Vagina (tissue), 2 donors: ENCODE results near the gene SPOPL.

Source experiments
- POLR2A ChIP-seq, 2 donors: fragments of 450-650 bp; IDR thresholded peaks; one replicate each; pipeline ENCODE4 v1.6.1; 2017; ENCODE audit warnings: antibody characterized with exemption in 2 of 2, mild to moderate bottlenecking in 2 of 2, moderate library complexity in 2 of 2
- POLR2AphosphoS5 ChIP-seq, 2 donors: sonication (generic); formaldehyde crosslinking; IDR thresholded peaks; one replicate each; pipeline ENCODE4 v1.9.0; 2017; ENCODE audit warnings: antibody characterized with exemption in 2 of 2, mild to moderate bottlenecking in 2 of 2, low read depth in 1 of 2; ENCODE audit not compliant: insufficient read depth in 1 of 2
- TF ChIP-seq, protein P1 (sequence below), 3 experiments: fragments of 450-650 bp in 2 of 3; fragments of 200-600 bp in 1 of 3; sonication (generic) in 1 of 3; IDR thresholded peaks; one replicate each; pipeline ENCODE4 v1.5.1; 2017 to 2019; ENCODE audit warnings: antibody characterized with exemption in 3 of 3, mild to moderate bottlenecking in 2 of 3, moderate library complexity in 2 of 3

GRCh38 chr2:138621139-138621538, 119.6 kb downstream of the SPOPL start:
- TF ChIP-seq, protein P1, sequence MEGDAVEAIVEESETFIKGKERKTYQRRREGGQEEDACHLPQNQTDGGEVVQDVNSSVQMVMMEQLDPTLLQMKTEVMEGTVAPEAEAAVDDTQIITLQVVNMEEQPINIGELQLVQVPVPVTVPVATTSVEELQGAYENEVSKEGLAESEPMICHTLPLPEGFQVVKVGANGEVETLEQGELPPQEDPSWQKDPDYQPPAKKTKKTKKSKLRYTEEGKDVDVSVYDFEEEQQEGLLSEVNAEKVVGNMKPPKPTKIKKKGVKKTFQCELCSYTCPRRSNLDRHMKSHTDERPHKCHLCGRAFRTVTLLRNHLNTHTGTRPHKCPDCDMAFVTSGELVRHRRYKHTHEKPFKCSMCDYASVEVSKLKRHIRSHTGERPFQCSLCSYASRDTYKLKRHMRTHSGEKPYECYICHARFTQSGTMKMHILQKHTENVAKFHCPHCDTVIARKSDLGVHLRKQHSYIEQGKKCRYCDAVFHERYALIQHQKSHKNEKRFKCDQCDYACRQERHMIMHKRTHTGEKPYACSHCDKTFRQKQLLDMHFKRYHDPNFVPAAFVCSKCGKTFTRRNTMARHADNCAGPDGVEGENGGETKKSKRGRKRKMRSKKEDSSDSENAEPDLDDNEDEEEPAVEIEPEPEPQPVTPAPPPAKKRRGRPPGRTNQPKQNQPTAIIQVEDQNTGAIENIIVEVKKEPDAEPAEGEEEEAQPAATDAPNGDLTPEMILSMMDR (IDR thresholded peaks at IDR 0.05) = no peak
- no peak for TF ChIP-seq POLR2A (IDR thresholded peaks at IDR 0.05)
- TF ChIP-seq POLR2AphosphoS5 (IDR thresholded peaks at IDR 0.05; ENCODE audit: insufficient read depth in 1 of 2, low read depth in 1 of 2) = no peak
